Muscle of leg (tissue), 11 donors: ENCODE results near the gene ADAMTS2. TPM values are rescaled to one million over a fixed set of nuclear protein-coding genes. Genes with fewer than 3 reads are reported as not detected.

ENCODE experiments used
- DNase-seq: peaks from one replicate; pipeline ENCODE4 v3.0.0; 2013
- H3K27ac ChIP-seq: one replicate; pipeline ENCODE4 v1.5.1; 2013; ENCODE audit warnings: mild to moderate bottlenecking, low read length, control low read depth
- H3K27me3 ChIP-seq: one replicate; pipeline ENCODE4 v1.6.1; 2013; ENCODE audit warnings: low read length; ENCODE audit not compliant: control insufficient read depth, insufficient read depth
- H3K36me3 ChIP-seq: one replicate; pipeline ENCODE4 v1.6.1; 2013; ENCODE audit warnings: low read length; ENCODE audit not compliant: control insufficient read depth, insufficient read depth
- H3K4me1 ChIP-seq: one replicate; pipeline ENCODE4 v1.6.1; 2013; ENCODE audit warnings: low read length; ENCODE audit not compliant: control insufficient read depth, insufficient read depth
- H3K4me3 ChIP-seq: one replicate; pipeline ENCODE4 v1.5.1; 2013; ENCODE audit warnings: low read length, control low read depth
- H3K9me3 ChIP-seq: replicated peaks from 2 replicates; pipeline ENCODE4 v1.6.1; 2013; ENCODE audit warnings: low read depth, low read length; ENCODE audit not compliant: control insufficient read depth
- WGBS: methylation state at CpG from one replicate; pipeline ENCODE4 v1.1.5; 2013; ENCODE audit warnings: missing lambda C conversion rate; ENCODE audit not compliant: insufficient coverage; 5-methylcytosine and 5-hydroxymethylcytosine counted together
- polyA plus RNA-seq, 8 donors: library from polyadenylated mRNA; unstranded; fragments of 120-200 nt; gene quantifications; one replicate each; pipeline versions ENCODE4 v1.2.1 to v1.2.3, GENCODE V29; 2013; ENCODE audit warnings: inconsistent platforms in 1 of 8, low replicate concordance in 1 of 8; ENCODE audit not compliant: insufficient read length in 8 of 8, insufficient read depth in 1 of 8
- total RNA-seq: library from RNA; stranded (reverse); fragments of 120-200 nt; gene quantifications from one replicate; pipeline ENCODE4 v1.2.4, GENCODE V29; 2013

The ADAMTS2 gene
- total and polyA plus RNA-seq, 9 donors: 21.3 to 46.3 (median 34.2) TPM

GRCh38 chr5:179192891-179193470 lies 152.3 kb downstream of the ADAMTS2 start:
- no peaks in the 10 kb centered on the region for H3K36me3 ChIP-seq
- H3K9me3 ChIP-seq: no peaks in the 10 kb centered on the region
- peaks cover 56% of the 10 kb centered on the region for H3K4me1 ChIP-seq
- WGBS: 65% methylated on average over 14 of the region's 22 CpGs
- DNase-seq: peak; percentile 61
- no peak overlapping the region for H3K27ac ChIP-seq
- H3K27me3 ChIP-seq: peaks cover 2% of the 10 kb centered on the region
- H3K4me3 ChIP-seq: no peak overlapping the region

GRCh38 chr5:179192185-179192890 lies 152.9 kb downstream of the ADAMTS2 start:
- H3K4me3 ChIP-seq: no peak overlapping the region
- H3K27ac ChIP-seq: no peak overlapping the region
- H3K9me3 ChIP-seq: no peaks in the 10 kb centered on the region
- DNase-seq: no peak
- peaks cover 59% of the 10 kb centered on the region for H3K4me1 ChIP-seq
- H3K36me3 ChIP-seq: no peaks in the 10 kb centered on the region
- H3K27me3 ChIP-seq: peaks cover 2% of the 10 kb centered on the region
- 57% methylated on average over 20 of the region's 20 CpGs for WGBS

- no peaks in the 10 kb centered on the region for H3K9me3 ChIP-seq
- 64% methylated on average over 9 of the region's 14 CpGs for WGBS
- no peak overlapping the region for H3K27ac ChIP-seq
- DNase-seq: no peak
- no peaks in the 10 kb centered on the region for H3K36me3 ChIP-seq
- peaks cover 55% of the 10 kb centered on the region for H3K4me1 ChIP-seq
- no peak overlapping the region for H3K4me3 ChIP-seq
- peaks cover 2% of the 10 kb centered on the region for H3K27me3 ChIP-seq
Observed at GRCh38 chr5:179191506-179192184, 153.6 kb downstream of the ADAMTS2 start.

DNA sequence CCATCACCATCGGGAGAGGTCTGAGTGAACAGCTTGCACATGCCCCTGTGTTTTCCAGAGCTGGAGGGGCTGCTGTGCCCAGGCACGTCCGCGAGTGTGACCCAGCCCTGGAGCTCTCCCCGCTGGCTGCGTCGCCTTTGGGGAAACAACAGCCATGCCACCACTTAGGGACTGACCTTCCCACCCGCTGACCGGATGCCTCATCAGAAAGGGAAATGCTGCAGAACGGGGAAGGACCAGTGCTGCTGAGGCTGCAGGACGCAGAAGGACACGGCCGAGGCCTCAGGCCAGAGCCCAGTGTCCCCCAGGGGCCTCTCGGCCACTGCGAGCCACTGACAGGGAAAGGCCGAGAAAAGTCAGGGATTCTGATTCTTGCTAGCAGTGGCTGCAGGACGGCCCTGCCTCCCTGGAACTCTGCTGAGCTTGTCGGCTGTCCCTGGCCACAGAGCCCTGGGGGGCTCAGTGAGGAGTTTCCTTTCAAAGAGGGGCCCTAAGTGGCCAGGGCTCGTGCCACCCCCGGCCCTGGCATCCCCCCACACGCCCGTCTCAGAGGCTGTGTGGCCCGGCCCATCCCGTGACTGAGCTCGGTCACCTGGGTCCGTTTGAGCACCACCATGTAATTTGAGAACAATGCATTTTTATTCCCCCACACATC lies 154.3 kb downstream of the ADAMTS2 start:
- DNase-seq: no peak
- Histone ChIP-seq H3K4me1 (peaks cover 50% of the 10 kb centered on the region), H3K27ac (no peak overlapping the region), H3K36me3 (no peaks in the 10 kb centered on the region), H3K9me3 (no peaks in the 10 kb centered on the region), H3K4me3 (no peak overlapping the region), H3K27me3 (peaks cover 2% of the 10 kb centered on the region)
- WGBS: 43% methylated on average over 24 of the region's 26 CpGs

DNA sequence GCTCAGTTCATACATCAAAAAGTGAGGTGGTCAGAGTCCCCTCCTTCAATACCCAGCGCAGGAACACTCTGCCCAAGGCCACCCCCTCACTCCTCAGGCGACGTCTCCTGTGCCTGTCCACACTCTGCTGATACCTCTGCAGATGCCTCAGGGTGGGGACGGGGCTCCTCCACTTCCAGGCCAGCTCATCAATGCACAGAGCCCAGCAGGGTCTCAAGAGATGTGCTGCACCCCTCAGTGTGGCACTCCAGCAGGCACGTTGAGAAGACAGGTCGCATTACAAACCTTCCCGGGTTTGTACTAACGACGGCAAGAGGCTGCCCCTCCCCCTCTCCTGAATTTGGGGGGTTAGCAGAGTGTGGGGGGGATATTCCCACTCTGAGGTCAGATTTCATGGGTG lies 156.6 kb downstream of the ADAMTS2 start:
- Histone ChIP-seq H3K27ac (no peak overlapping the region), H3K4me3 (no peak overlapping the region), H3K27me3 (peaks cover 2% of the 10 kb centered on the region), H3K36me3 (no peaks in the 10 kb centered on the region), H3K4me1 (peaks cover 40% of the 10 kb centered on the region), H3K9me3 (no peaks in the 10 kb centered on the region)
- 86% methylated on average over 1 of the region's 9 CpGs for WGBS
- no peak for DNase-seq

DNA sequence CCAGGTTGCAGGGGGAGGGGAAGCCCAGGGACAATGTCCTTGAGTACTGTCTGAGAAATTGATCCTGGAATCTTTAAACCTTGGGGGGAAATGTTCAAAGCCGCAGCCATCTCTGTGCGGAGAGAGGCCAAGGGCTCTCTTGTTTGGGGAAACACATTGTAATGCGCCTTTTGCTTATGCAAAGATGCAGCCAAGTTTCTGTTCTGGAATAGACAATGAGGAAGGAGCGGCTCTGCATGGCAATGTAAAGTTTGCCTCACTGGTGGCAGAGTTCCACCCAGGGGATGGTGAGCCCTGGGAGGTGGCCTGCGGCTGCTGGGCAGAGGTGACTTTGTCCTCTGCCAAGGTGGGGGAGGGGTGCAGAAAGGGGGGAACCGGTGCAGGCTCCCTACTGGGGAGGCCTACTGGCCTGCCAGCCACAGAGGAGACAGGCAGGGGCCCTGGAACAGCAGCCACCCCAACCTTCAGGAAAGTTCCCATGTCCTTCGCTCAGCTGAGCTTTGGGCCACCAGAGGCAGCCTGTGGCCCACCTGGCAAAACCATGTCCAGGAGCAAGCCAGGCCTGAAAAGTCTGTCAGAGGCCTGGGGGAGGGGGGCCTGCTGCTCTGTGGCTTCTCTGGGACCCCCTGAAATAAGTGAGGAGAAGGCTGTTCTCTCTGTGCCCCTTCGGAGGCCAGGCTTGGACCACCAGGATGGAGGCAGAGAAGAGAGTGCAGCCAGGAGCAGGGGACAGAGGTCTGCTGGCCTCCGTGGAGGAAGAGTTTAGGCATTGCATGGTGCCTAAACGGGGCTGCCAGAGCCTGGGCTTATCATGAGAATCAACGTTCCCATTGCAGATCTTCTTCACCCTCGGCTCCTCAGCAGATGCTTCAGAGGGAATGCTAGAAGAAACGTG lies 157.3 kb downstream of the ADAMTS2 start:
- 73% methylated on average over 11 of the region's 13 CpGs for WGBS
- H3K27me3 ChIP-seq: peaks cover 2% of the 10 kb centered on the region
- DNase-seq: no peak
- H3K4me3 ChIP-seq: no peak overlapping the region
- no peaks in the 10 kb centered on the region for H3K36me3 ChIP-seq
- H3K4me1 ChIP-seq: peaks cover 33% of the 10 kb centered on the region
- H3K27ac ChIP-seq: no peak overlapping the region
- H3K9me3 ChIP-seq: no peaks in the 10 kb centered on the region

GRCh38 chr5:179187229-179187678 lies 158.0 kb downstream of the ADAMTS2 start:
- WGBS: 96% methylated on average over 3 of the region's 9 CpGs
- Histone ChIP-seq H3K4me1 (peaks cover 27% of the 10 kb centered on the region), H3K9me3 (no peaks in the 10 kb centered on the region), H3K27me3 (peaks cover 2% of the 10 kb centered on the region), H3K4me3 (no peak overlapping the region), H3K27ac (no peak overlapping the region), H3K36me3 (no peaks in the 10 kb centered on the region)
- DNase-seq: no peak

- 79% methylated on average over 9 of the region's 12 CpGs for WGBS
- peaks cover 2% of the 10 kb centered on the region for H3K27me3 ChIP-seq
- no peak for DNase-seq
Observed at GRCh38 chr5:179186801-179187200, 158.5 kb downstream of the ADAMTS2 start.

GRCh38 chr5:179185941-179186411 lies 159.3 kb downstream of the ADAMTS2 start:
- H3K9me3 ChIP-seq: no peaks in the 10 kb centered on the region
- H3K27me3 ChIP-seq: peaks cover 2% of the 10 kb centered on the region
- WGBS: 71% methylated on average over 4 of the region's 8 CpGs

More at GRCh38 chr5:179186801-179187200, 158.5 kb downstream of the ADAMTS2 start:
- Histone ChIP-seq H3K4me1 (peaks cover 22% of the 10 kb centered on the region), H3K36me3 (no peaks in the 10 kb centered on the region), H3K27ac (no peak overlapping the region), H3K4me3 (no peak overlapping the region), H3K9me3 (no peaks in the 10 kb centered on the region)

More at GRCh38 chr5:179185941-179186411, 159.3 kb downstream of the ADAMTS2 start:
- Histone ChIP-seq H3K4me1 (peaks cover 14% of the 10 kb centered on the region), H3K27ac (no peak overlapping the region), H3K36me3 (no peaks in the 10 kb centered on the region), H3K4me3 (no peak overlapping the region)
- DNase-seq: no peak
